Fibroblast of skin of scalp (primary cell): ENCODE results near the gene DOLPP1.
A peak's percentile ranks its signal among the peaks of the same experiment; 100 is the strongest.

ENCODE experiments used
- DNase-seq: peaks from one replicate; pipeline ENCODE4 v3.0.0-alpha.2; 2013

DOLPP1 gene

GRCh38 chr9:129094387-129095169 is 13.7 kb downstream of the DOLPP1 start:
- no peak for DNase-seq

- DNase-seq = no peak
Measured at GRCh38 chr9:129095170-129095667, 14.3 kb downstream of the DOLPP1 start.

- DNase-seq = no peak
Measured at GRCh38 chr9:129095908-129096307, 15.0 kb downstream of the DOLPP1 start.

GRCh38 chr9:129097671-129098306 is 16.9 kb downstream of the DOLPP1 start:
- DNase-seq = no peak

- DNase-seq = no peak
Measured at GRCh38 chr9:129098328-129098727, 17.4 kb downstream of the DOLPP1 start.

GRCh38 chr9:129100383-129101169 is 19.7 kb downstream of the DOLPP1 start:
- no peak for DNase-seq

GRCh38 chr9:129101279-129101678 is 20.4 kb downstream of the DOLPP1 start:
- DNase-seq = no peak

- DNase-seq = no peak
Measured at GRCh38 chr9:129102095-129102525, 21.2 kb downstream of the DOLPP1 start.

- DNase-seq = peak; percentile 57
Measured at GRCh38 chr9:129102791-129103594, 22.1 kb downstream of the DOLPP1 start.

GRCh38 chr9:129103595-129103965 is 22.7 kb downstream of the DOLPP1 start:
- DNase-seq = no peak

GRCh38 chr9:129104051-129104450 is 23.1 kb downstream of the DOLPP1 start:
- DNase-seq = no peak

- DNase-seq = no peak
Measured at GRCh38 chr9:129105857-129106694, 25.2 kb downstream of the DOLPP1 start.

- DNase-seq = no peak
Measured at GRCh38 chr9:129107651-129108050, 26.7 kb downstream of the DOLPP1 start.

GRCh38 chr9:129108083-129108804 is 27.3 kb downstream of the DOLPP1 start:
- no peak for DNase-seq

GRCh38 chr9:129108805-129109536 is 28.1 kb downstream of the DOLPP1 start:
- DNase-seq = no peak

- peak; percentile 15 for DNase-seq
Measured at GRCh38 chr9:129109537-129109903, 28.6 kb downstream of the DOLPP1 start.

GRCh38 chr9:129109952-129110739 is 29.2 kb downstream of the DOLPP1 start:
- DNase-seq = peak; percentile 35

- peak; percentile 95 for DNase-seq
Measured at GRCh38 chr9:129110740-129111527, 30.0 kb downstream of the DOLPP1 start, which contains the start of the genes CRAT and PTPA. CRAT (minus strand) TSS chr9:129110793; CDS start chr9:129110509, 284 bp downstream. PTPA (plus strand) TSS chr9:129111415; CDS start chr9:129111601, 186 bp downstream.
